GM20000 (cell line): Measurements from ENCODE around the gene SUSD2.
A peak's percentile ranks its signal among the peaks of the same experiment; 100 is the strongest.
"Not testable (repeated sequence)": the region's sequence is repeated elsewhere in the genome, so short reads cannot be mapped to it uniquely, and the experiment has no call there.

Experiments
- DNase-seq: peaks from one replicate; pipeline ENCODE4 v3.0.0; 2012; ENCODE audit warnings: low spot score
- TF ChIP-seq, protein P1 (sequence below): IDR thresholded peaks from 2 replicates; pipeline ENCODE4 v1.5.1; 2012; ENCODE audit warnings: mild to moderate bottlenecking, control low read depth; ENCODE audit errors: extremely low read depth, missing control alignments

Gene SUSD2

DNA sequence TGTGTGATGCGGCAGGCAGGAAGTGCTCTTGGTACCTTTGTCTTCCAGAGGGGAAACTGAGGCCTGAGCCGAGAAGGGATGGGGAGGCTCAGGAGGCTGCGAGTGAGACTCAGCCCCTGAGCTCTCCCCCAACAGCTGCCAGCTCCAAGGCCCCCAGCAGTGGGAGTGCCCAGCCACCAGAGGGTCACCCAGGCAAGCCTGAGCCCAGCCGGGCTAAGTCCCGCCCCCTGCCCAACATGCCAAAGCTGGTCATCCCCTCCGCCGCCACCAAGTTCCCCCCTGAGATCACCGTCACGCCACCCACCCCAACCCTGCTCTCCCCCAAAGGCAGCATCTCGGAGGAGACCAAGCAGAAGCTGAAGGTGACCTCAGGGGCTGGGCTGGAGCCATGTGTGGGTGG, 3.8 kb upstream of the SUSD2 start:
- TF ChIP-seq, protein P1, sequence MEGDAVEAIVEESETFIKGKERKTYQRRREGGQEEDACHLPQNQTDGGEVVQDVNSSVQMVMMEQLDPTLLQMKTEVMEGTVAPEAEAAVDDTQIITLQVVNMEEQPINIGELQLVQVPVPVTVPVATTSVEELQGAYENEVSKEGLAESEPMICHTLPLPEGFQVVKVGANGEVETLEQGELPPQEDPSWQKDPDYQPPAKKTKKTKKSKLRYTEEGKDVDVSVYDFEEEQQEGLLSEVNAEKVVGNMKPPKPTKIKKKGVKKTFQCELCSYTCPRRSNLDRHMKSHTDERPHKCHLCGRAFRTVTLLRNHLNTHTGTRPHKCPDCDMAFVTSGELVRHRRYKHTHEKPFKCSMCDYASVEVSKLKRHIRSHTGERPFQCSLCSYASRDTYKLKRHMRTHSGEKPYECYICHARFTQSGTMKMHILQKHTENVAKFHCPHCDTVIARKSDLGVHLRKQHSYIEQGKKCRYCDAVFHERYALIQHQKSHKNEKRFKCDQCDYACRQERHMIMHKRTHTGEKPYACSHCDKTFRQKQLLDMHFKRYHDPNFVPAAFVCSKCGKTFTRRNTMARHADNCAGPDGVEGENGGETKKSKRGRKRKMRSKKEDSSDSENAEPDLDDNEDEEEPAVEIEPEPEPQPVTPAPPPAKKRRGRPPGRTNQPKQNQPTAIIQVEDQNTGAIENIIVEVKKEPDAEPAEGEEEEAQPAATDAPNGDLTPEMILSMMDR, result no peak
- no peak for DNase-seq

- TF ChIP-seq, protein P1, result no peak
- DNase-seq, result no peak
These were observed 3.3 kb upstream of the SUSD2 start for GRCh38 chr22:24178021-24178431.

GRCh38 chr22:24178502-24179440, 2.5 kb upstream of the SUSD2 start:
- TF ChIP-seq, protein P1, result peak; percentile 24
- DNase-seq, result no peak

- no peak for DNase-seq
- TF ChIP-seq, protein P1, result no peak
These were observed 1.6 kb upstream of the SUSD2 start for GRCh38 chr22:24179478-24180210.

DNA sequence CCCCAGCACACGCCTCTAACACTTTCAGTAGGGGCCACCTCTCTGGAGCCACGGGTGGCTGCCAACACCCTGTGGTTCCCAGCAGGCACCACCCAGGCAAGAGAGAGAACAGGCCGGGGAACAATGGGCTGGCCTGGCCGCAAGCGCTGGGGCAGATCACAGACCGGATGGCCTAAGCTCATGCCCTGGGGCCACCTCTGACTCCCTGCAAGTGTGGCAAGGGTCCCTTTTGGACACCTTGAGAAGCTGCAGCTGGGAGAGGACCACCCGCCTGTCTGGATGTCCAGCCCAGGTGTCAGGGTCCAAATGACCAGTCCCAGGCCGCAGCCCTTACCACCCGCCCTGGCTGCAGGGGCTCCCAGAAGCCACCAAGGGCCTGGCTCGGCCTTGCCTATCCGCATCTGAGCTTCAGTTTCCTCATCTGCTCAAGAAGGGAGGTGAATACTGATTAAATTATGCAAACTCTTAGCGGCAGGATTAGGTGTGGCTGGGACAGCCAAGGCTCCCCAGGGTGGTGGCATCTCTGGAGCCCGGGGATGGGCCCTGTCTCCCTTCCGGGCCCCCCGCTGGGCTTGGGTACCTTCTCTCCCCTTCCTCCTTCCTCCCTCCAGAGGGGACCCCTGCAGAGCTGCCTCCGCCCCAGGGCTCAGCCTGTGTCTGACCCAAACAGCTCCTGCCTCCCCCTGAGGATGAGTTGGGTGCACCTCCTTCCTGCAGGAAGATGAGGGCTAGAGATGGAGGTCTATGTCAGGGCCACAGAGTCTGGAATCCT, 785 bp upstream of the SUSD2 start:
- no peak for DNase-seq

GRCh38 chr22:24181996-24182899, 961 bp downstream of the SUSD2 start:
- DNase-seq, result no peak
- TF ChIP-seq, protein P1, result no peak

More for the DNA sequence above, 785 bp upstream of the SUSD2 start:
- TF ChIP-seq, protein P1, result no peak

DNA sequence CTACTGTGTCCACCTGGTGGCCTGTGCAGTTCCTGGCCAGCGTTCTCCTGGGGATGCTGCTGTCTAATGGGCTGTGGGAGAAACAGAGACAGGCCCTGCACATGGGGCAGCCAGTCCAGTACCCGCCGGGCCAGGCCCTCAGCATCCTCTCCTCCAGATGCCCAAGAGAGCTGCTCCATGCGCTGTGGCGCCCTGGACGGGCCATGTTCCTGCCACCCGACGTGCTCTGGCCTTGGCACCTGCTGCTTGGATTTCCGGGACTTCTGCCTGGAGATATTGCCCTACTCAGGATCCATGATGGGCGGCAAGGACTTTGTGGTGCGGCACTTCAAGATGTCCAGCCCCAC, 1.6 kb downstream of the SUSD2 start:
- DNase-seq, result not testable (repeated sequence)
